HUES48 (cell line): ENCODE data around the gene TEX11.
A peak's percentile ranks its signal among the peaks of the same experiment; 100 is the strongest.
"Not testable (repeated sequence)": the region's sequence is repeated elsewhere in the genome, so short reads cannot be mapped to it uniquely, and the experiment has no call there.

Experiments used
- H3K27ac ChIP-seq: one replicate; pipeline ENCODE4 v1.7.0; 2013; ENCODE audit warnings: low read depth, low read length, inconsistent platforms
- H3K27me3 ChIP-seq: 2 replicates; pipeline ENCODE4 v1.6.1; 2013; ENCODE audit warnings: mild to moderate bottlenecking, low read length; ENCODE audit not compliant: control insufficient read depth, insufficient read depth
- H3K36me3 ChIP-seq: 2 replicates; pipeline ENCODE4 v1.6.1; 2013; ENCODE audit warnings: low read length; ENCODE audit not compliant: control insufficient read depth, insufficient read depth
- H3K4me1 ChIP-seq: 2 replicates; pipeline ENCODE4 v1.6.1; 2013; ENCODE audit warnings: mild to moderate bottlenecking, low read length; ENCODE audit not compliant: control insufficient read depth, insufficient read depth
- H3K4me3 ChIP-seq: 2 replicates; pipeline ENCODE4 v1.5.1; 2013; ENCODE audit warnings: mild to moderate bottlenecking, low read depth, low read length
- H3K9ac ChIP-seq: 2 replicates; pipeline ENCODE4 v1.6.1; 2013; ENCODE audit warnings: mild to moderate bottlenecking, low read depth, low read length, moderate library complexity
- H3K9me3 ChIP-seq: 2 replicates; pipeline ENCODE4 v1.6.1; 2013; ENCODE audit warnings: low read length; ENCODE audit not compliant: control insufficient read depth, insufficient read depth

TEX11 gene

DNA sequence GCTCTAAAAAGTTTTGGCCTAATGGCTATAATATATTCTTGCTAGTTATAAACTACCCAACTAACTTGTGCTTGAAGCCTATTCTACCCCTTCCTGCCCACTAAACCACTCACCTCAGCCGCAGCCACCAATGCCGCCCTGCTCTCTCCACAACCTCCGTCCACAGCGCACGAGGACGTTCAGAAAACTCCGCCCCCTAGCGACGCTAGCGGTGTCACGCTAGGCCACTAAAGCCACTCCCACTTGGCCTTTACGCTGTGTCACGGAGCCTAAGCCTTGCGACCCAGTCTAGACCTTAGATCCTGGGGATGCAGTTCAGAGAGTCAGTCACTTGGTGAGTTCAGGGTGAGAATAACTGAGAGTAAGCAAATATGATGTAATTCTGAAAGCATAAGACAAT lies at the start of gene TEX11:
Gene TEX11, minus strand, starts transcription at position 171 of the 400 bp plus-strand sequence. CDS start 922 bp downstream, outside the sequence.
- Histone ChIP-seq H3K27ac (no peak within 1 kb of the TSS), H3K4me1 (no peaks in the 10 kb centered on the region), H3K9ac (no peak within 1 kb of the TSS), H3K9me3 (peaks cover 14% of the 10 kb centered on the region), H3K4me3 (no peak within 1 kb of the TSS), H3K27me3 (no peaks in the 10 kb centered on the region), H3K36me3 (no peaks in the 10 kb centered on the region)

DNA sequence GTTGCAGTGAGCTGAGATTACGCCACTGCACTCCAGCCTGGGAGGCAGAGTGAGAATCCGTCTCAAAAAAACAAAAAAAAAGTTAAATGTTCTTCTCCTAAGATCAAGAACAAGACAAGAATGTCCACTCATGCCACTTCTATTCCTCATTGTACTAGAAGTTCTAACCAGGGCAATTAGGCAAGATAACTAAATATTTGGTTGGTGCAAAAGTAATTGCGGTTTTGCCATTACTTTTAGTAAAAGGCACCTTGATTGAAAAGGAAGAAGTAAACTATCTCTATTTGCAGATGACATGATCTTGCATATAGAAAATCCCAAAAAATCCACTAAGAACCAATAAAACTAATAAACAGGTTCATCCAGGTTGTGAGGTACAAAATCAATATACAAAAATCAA lies 46.4 kb upstream of the TEX11 start:
- Histone ChIP-seq H3K36me3 (no peaks in the 10 kb centered on the region), H3K9ac (no peak overlapping the region), H3K9me3 (peaks cover 40% of the 10 kb centered on the region), H3K27ac (no peak overlapping the region), H3K4me1 (no peaks in the 10 kb centered on the region), H3K4me3 (no peak overlapping the region), H3K27me3 (no peaks in the 10 kb centered on the region)

DNA sequence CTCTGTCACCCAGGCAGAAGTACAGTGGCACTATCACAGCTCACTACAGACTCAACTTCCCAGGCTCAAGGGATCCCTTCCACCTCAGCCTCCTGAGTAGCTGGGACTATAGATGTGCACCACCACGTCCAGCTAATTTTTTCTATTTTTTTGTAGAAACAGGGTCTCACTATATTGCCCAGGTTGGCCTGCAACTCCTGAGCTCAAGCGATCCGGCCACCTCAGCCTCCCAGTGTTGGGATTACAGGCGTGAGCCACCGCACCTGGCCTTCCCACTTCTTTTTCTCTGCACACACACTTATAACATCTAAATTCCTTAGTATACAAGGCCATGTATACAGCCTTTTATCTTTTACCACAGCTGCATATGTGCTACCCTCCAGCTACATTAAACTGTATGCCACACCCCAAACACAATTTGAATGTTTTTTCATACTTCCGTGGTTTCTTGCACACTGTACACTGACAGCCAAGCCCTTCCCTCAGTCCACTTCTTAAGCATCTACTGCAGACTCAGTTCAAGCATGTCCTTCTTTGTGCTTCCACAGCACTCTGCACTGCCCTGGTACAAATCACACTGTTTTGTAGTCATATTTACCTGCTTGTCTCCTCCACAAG lies 15.9 kb upstream of the TEX11 start:
- peaks cover 57% of the 10 kb centered on the region for H3K9me3 ChIP-seq
- H3K9ac ChIP-seq, result no peak overlapping the region
- peaks cover 23% of the 10 kb centered on the region for H3K4me1 ChIP-seq
- H3K27ac ChIP-seq, result no peak overlapping the region
- H3K4me3 ChIP-seq, result no peak overlapping the region
- no peaks in the 10 kb centered on the region for H3K27me3 ChIP-seq
- H3K36me3 ChIP-seq, result peaks cover 42% of the 10 kb centered on the region

DNA sequence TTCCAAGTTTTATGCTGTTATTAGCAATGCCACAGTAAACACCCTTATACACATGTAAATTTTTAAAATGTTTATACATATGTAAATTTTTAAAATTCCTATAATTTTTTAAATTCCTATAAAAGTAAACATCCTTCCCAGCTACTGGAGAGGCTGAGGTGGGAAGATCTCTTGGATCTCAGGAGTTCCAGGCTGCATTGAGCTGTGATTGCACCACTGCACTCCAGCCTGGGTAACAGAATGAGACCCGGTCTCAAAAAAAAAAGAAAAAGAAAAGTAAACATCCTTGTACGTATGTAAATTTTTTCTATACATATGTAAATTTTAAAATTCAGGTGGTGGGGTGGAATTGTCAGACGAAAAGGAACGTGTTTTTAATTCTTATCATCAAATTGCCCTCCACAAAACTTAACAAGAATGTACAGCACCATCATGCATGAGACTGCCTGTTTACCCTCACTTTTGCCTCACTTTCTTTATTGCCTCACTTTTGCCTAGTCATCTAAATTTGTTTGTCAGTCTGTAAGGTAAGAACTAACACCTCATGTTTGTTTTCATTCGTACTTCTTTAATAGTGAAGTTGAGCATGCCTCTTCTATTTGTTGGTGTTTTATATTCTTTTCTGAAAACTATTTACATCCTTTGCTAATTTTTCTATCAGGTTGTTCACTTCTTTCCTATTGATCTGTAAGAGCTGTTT lies 14.4 kb upstream of the TEX11 start:
- peak overlapping the region; percentile 82 for H3K27ac ChIP-seq
- peaks cover 33% of the 10 kb centered on the region for H3K36me3 ChIP-seq
- H3K27me3 ChIP-seq, result no peaks in the 10 kb centered on the region
- H3K4me3 ChIP-seq, result peak overlapping the region; percentile 22; the same call in 1 of the 2 replicates
- no peak overlapping the region for H3K9ac ChIP-seq
- H3K4me1 ChIP-seq, result peaks cover 23% of the 10 kb centered on the region; the same call in 1 of the 2 replicates
- H3K9me3 ChIP-seq, result peaks cover 53% of the 10 kb centered on the region

DNA sequence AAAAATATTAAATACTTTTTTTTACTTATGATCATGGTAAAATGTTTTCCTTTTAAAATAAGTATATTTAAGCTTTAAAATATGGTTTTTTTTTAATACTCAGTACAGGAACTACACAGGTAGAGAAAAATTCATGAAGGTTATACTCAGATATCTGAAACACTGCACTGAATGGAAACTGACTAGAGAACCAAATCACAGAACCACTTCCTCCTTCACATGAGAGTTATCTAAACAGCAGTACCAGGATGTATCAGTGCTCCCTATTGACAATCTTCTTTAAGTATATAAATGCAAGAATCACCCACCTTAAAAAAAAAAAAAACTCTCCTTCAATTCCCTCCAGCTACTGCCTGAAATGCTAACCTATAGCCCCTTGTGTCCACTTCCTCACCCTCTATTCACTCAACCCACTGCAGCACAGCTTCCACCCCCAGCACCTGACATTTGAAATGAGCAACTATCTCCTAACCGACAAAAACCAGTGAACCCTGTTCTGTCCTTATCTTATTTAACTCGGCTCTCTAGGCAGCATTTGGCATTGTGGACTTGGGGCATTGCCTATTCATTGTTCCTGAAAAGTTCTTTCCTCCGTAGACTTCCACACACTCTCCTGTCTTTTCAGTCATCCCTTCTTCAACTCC lies 13.3 kb upstream of the TEX11 start:
- Histone ChIP-seq H3K27ac (peak overlapping the region; percentile 82), H3K27me3 (no peaks in the 10 kb centered on the region), H3K9me3 (peaks cover 48% of the 10 kb centered on the region), H3K9ac (no peak overlapping the region), H3K4me1 (peaks cover 23% of the 10 kb centered on the region; the same call in 1 of the 2 replicates), H3K36me3 (peaks cover 22% of the 10 kb centered on the region), H3K4me3 (peak overlapping the region; percentile 29; the same call in 1 of the 2 replicates)

DNA sequence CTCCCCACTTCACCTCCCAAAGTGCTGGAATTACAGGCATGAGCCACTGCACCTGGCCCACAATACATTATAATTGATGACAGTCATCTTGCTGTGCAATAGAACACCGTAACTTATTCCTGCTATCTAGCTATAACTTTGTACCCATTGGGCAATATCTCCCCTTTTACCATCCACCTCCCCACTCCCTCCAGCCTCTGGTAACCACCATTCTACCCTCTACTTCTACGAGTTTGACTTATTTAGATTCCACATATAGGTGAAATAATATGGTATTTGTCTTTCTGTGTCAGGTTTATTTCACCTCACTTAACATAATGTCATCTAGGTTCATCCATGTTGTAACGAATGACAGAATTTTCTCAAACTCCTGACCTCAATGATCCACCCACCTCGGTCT lies 8.2 kb upstream of the TEX11 start:
- Histone ChIP-seq H3K9me3 (peaks cover 30% of the 10 kb centered on the region), H3K9ac (no peak overlapping the region), H3K4me3 (no peak overlapping the region), H3K36me3 (no peaks in the 10 kb centered on the region), H3K27ac (no peak overlapping the region), H3K27me3 (no peaks in the 10 kb centered on the region), H3K4me1 (0 out of 2 replicates have a peak, but pooled peaks cover 7% of the 10 kb centered on the region)

DNA sequence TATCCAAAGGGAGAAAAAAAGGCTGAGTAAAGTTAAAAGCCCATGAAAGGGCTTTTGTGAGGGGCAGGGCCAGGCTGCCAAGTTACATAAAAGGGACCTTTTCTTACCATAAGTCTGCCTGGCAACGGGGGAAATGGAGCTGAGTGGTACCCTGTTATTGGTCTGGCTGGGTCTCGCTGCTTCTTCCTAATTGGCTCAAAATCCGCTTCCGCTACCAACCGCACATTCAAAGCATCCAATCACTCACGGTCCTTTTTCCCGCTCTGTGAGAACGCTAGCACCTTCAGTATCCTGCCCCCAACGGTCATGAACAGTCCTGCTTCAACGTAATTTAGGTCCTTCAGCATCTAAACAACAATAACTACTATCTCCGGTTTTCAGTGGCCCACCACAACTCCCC lies 611 bp downstream of the TEX11 start:
- no peaks in the 10 kb centered on the region for H3K36me3 ChIP-seq
- no peaks in the 10 kb centered on the region for H3K4me1 ChIP-seq
- no peaks in the 10 kb centered on the region for H3K27me3 ChIP-seq
- no peak overlapping the region for H3K9ac ChIP-seq
- no peak overlapping the region for H3K27ac ChIP-seq
- no peak overlapping the region for H3K4me3 ChIP-seq
- peaks cover 14% of the 10 kb centered on the region for H3K9me3 ChIP-seq

DNA sequence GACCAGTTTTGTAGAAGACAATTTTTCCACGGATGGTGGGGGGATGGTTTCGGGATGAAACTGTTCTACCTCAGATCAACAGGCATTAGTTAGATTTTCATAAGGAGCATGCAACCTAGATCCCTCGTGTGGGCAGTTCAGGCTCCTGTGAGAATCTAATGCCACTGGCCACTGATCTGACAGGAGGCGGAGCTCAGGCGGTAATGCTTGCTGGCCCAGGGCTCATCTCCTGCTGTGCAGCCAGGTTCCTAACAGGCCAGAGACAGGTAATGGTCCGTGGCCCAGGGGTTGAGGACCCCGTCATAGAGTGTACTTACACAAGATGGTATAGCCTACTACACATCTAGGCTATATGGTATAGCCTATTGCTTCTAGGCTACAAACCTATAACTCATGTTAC lies 7.0 kb downstream of the TEX11 start:
- no peaks in the 10 kb centered on the region for H3K4me1 ChIP-seq
- H3K27ac ChIP-seq, result no peak overlapping the region

DNA sequence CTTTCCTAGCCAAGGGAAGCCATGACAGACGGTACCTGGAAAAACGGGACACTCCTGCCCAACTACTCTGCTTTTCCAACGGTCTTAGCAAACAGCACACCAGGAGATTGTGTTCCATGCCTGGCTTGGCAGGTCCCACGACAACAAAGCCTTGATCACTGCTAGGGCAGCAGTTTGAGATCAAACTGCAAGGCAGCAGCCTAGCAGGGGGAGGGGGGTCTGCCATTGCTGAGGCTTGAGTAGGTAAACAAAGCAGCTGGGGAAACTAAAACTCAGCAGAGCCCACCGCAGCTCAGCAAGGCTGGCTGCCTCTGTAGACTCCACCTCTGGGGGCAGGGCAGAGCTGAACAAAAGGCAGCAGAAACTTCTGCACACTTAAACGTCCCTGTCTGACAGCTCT lies 18.1 kb downstream of the TEX11 start:
- not testable (repeated sequence) for H3K27me3 ChIP-seq, H3K27ac ChIP-seq, H3K9ac ChIP-seq, H3K4me3 ChIP-seq, H3K36me3 ChIP-seq, H3K4me1 ChIP-seq
- peaks cover 13% of the 10 kb centered on the region for H3K9me3 ChIP-seq

More for the DNA sequence above, 7.0 kb downstream of the TEX11 start:
- Histone ChIP-seq H3K9me3 (peaks cover 3% of the 10 kb centered on the region; the same call in 1 of the 2 replicates), H3K27me3 (no peaks in the 10 kb centered on the region), H3K9ac (no peak overlapping the region), H3K4me3 (no peak overlapping the region), H3K36me3 (no peaks in the 10 kb centered on the region)

DNA sequence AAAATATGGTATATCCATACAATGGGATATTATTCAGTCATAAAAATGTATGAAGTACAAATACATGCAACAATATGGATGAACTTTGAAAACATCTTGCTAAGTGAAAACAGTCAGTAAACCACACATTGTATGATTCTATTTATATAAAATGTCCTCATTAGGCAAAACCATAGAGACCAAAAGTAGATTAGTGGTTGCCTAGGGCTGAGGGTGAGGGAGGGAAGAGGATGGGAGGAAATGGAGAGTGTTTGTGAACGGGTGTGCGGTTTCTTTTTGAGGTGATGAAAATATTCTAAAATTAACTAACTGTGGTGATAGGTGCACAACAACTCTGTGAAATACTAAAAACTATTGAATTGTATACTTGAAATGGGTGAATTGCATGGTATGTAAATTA lies 29.6 kb downstream of the TEX11 start:
- Histone ChIP-seq H3K9ac (no peak overlapping the region), H3K9me3 (peaks cover 37% of the 10 kb centered on the region), H3K27ac (no peak overlapping the region), H3K36me3 (no peaks in the 10 kb centered on the region), H3K27me3 (no peaks in the 10 kb centered on the region), H3K4me1 (no peaks in the 10 kb centered on the region), H3K4me3 (no peak overlapping the region)

DNA sequence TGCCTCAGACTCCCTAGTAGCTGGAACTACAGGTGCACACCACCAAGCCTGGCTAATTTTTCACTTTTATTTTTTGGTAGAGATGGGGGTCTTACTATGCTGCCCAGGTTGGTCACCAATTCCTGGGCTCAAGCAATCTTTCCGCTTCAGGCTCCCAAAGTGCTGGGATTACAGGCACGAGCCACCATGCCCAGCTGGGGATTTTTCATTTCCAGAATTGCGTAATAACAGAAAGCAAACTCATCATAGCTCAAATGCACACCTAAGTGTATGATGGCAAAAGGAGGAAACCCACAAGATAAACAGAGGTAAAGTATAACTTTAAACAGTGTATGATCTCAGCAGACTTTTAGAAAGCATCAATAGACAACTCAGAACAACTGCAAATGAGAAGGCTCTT lies 56.2 kb downstream of the TEX11 start:
- H3K27me3 ChIP-seq, result no peaks in the 10 kb centered on the region
- peaks cover 33% of the 10 kb centered on the region for H3K9me3 ChIP-seq
- H3K9ac ChIP-seq, result no peak overlapping the region
- no peak overlapping the region for H3K4me3 ChIP-seq
- H3K36me3 ChIP-seq, result no peaks in the 10 kb centered on the region
- no peak overlapping the region for H3K27ac ChIP-seq
- H3K4me1 ChIP-seq, result no peaks in the 10 kb centered on the region
